ENCODE data around the gene WDR6. TPM values are rescaled to one million over a fixed set of nuclear protein-coding genes. Genes with fewer than 3 reads are reported as not detected.

The WDR6 gene
- total RNA-seq, 1 donor from 2014 or later = 151 TPM

DNA sequence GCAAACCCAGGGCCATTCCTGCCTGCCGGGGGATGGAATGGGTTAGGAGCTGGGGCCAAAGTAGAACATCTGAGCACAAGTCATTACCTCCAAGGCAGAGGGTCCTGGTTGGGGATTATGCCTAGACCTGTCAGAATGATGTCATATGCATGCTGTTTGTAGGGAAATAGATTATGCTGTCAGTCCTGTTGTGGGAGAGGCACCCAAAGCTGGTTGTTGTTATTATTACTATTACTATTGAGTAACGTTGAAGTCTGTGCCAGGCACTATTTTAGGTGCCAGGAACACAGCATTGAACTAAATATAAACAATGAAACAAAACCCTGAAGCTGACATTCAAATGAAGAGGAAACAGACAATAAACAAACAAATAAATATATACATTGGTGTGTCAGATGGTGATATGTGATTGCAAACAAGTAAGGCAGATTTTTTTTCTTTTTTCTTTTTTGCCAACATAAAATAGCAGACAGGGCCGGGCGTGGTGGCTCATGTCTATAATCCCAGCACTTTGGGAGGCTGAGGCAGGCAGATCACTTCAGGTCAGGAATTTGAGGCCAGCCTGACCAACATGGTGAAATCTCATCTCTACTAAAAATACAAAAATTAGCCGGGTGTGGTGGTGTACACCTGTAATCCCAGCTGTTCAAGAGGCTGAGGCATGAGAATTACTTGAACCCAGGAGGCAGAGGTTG is 15.2 kb upstream of the WDR6 start:
- intact Hi-C loops (cut with micrococcal nuclease) = no loop called here

DNA sequence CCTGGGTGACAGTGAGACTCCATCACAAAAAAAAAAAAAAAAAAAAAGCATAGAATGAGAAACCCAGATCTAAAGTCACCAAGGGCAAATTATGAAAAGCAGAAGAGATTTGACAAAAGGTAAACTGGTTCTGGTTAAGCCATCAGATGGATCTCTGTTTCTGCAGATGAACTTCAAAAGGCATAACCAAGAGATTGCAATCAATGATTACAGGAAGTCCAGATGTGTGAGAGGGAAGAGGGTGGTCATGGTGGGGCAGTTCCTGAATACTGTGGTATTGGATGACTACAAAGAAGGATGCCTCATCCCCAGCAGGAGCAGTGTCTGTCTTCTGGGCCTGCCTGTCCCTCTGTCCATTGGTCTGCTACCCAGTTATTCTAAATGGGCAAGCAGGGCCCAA is 13.4 kb upstream of the WDR6 start:
- intact Hi-C loops (cut with micrococcal nuclease) = no loop called here

DNA sequence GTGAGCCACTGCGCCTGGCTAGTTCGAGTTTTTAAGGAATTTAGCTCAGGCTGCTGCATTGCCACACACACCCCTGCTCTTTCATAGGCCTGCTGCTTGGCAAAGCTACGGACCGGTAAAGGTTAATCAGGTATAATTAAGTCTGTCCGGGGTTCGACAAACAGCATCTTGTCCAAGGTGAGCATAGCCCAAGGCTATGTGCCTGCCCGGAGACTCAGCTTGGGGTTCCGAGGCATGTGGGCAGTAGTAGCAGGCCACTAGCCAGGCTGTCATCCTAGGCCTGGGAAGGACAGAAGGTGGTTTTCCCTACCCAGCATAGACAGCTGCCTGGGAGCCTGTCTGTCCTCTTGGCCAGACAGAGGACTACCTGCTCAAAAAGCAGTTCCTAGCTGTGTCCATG is 10.6 kb upstream of the WDR6 start:
- intact Hi-C loops (cut with micrococcal nuclease) = no loop called here

DNA sequence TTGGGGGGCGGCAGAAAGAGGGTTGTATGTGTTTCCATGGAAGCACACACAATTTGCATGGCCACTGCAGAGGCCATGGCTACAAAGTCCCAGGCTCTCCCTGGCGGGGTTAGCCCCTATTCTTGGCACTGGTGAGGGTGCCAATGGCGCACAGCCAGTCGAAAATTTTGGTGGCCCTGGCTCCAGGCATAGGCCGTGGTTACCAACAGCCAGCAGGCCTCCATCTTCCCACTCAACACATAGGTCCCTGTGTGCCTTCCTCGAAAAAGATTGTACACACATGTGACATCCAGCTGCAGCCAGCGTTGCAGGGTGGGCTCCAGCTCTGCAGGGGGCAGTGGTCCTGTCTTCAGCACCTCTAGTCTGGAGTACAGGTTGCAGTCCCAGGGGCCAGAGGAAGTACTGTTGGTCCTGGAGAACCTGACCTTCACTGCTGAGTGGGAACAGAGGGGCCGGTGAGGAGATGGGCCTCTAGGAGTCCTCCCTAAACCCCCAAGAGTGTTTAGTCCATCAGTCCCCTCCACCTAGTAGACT is 10.0 kb upstream of the WDR6 start:
- intact Hi-C loops (cut with micrococcal nuclease) = no loop called here

DNA sequence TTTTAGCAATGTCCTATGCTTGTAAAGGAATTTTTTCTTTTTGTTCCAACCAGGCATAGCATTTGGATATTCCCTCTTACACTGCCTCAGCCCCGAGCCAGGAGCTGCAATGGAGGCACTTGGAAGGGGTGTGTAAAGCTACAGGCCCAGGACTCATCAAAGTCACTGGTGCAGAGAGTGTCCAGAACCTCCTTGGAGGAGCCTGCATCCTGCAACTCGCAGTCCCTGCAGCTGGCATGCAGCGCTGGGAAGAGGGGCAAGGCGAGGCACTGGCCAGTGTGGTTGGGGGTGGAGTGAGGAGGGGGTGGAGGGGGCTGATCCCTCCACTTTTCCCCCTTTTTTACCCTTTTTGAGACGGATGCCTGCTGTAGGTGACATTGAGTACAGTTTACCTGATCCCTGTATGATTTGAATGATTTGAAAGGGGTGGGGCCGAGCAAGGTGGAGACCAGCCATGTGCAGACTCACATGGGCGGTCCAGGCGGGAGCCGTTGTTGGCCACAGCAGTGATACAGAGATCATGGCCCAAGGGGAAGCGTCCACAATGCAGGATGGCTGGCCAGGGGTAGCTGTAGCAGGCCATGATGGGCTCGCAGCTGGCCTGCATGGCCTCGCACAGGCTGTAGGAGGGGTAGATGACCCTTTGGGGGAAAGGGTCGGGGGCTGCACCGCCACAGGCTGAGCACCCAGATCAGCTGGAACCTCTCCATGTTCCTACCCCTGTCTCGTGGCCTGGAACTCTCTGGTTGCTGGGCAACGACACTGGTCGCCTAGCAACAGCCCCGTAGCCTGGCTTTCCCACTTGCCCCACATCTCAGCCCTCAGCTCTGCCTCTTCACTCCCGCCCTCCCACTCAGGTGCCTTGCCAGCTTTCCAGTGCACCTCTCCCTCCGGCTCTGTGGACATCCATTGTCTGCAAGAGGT is 9.2 kb upstream of the WDR6 start:
- intact Hi-C loops (cut with micrococcal nuclease) = no loop called here

DNA sequence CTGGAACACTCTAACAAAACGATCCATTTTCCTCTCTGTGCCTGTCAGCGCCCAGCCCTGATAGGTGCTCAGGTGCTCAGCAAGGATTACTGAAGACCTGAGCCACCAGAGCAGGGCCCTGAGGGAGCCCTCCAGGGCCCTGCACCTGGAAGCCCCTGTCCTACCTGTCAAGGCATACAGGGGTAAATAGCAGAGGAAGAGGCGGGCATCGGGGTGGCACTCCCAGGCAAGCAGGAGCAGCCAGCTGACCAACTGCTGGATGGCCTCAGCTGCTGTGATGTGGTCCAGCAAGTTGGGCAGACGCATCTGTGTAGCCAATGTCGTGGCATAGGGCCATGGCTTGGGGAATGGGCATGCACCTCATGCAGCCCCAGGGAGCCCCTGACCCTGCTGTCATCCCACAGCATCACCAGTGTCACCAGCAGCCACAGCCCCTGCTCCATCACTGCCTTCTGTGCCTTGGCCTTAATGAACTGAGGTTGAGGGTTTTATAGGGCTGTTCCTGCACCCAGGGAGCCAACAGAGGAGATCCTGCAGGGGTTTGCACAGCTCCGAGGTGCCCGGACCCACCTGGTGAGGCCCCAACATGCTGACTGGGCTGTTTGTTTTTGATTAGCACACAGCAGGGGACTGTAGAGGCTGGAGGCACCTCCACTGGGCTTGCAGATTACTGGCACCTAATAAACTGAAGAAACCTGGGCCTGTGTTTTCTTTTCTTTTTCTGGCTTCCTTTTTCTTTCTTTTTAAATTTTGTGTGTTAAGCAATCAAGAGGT is 7.9 kb upstream of the WDR6 start:
- intact Hi-C loops (cut with micrococcal nuclease) = no loop called here

DNA sequence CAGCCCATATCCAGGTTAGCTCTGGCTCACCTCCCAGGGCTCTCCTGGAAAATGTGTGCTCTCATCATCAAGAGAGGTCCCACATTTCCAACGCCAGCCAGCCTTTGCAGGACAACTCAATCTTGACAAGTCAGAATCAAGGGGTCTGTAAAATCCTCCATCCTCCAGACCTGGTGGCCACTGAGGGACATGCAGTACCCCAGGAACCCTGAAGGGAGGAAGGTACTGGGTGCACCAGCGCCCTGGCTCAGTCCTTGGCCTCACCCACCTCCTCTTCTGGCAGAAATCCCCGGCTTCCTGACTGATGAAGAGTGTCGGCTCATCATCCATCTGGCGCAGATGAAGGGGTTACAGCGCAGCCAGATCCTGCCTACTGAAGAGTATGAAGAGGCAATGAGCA is 6.0 kb upstream of the WDR6 start:
- intact Hi-C loops (cut with micrococcal nuclease) = loop anchor here (10.0 kb wide), 1 partner anchor 526 kb away; no protein-coding TSS in a partner anchor

DNA sequence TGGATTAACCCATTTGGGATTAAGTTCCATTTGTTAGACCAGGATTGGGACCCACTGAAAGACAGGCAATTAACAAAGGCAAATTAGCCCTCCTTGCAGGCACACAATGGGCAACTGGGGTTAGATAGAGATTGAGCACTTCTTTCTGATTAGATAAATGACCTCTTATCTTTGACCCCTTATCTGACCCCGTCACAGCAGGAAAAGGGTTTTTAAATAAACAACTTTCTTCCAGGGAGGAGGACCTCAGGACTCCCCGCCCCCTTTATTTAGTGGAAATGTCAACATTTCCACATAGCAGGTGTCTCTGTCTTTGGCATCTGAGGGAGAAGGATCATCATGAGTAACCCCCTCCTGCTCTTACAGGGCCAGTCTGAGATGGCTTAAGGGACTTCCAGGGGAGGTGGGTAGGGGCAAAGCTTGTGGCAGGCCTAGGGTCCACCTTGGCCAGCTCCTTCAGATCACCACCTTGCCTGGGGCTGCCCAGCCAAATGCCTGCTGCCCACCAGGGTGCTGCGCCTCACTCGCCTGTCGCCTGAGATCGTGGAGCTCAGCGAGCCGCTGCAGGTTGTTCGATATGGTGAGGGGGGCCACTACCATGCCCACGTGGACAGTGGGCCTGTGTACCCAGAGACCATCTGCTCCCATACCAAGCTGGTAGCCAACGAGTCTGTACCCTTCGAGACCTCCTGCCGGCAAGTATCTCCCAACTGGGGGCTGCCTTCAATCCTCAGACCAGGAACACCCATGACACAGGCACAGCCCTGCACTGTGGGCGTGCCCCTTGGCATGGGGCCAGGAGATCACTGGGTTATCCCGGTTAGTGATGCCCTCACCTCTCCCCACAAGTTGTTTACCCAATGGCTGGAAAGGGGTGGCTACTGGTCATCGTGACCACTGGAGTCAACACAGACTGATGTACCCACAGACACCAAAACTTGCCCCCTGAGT is 2.6 kb upstream of the WDR6 start:
- intact Hi-C loops (cut with micrococcal nuclease) = loop anchor here (5.0 to 10.0 kb wide), 6 partner anchors 342 to 933 kb away; partner anchors contain the start of genes APEH, CELSR3, RHOA and TCTA

DNA sequence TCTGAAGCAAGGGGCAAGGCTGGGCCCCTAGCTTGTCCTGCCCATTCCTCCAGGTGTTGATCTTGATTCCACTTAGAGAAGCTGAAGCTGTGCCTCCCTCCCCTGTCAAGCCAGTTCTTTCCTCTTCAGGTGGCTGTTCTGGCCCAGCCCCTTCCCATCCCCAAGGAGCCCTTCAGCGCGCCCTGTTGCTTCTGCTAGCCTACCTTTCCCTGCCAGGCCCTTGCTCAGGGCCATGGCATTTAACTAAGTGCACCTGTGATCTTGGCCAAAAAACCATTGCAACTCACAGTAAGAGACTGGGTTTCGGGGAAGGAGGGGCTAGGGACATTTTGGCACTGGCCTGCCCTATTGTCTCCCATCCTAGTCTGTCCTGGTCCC is 1.9 kb upstream of the WDR6 start:
- intact Hi-C loops (cut with micrococcal nuclease) = loop anchor here (5.0 to 10.0 kb wide), 6 partner anchors 343 to 932 kb away; partner anchors contain the start of genes APEH, CELSR3, RHOA and TCTA

DNA sequence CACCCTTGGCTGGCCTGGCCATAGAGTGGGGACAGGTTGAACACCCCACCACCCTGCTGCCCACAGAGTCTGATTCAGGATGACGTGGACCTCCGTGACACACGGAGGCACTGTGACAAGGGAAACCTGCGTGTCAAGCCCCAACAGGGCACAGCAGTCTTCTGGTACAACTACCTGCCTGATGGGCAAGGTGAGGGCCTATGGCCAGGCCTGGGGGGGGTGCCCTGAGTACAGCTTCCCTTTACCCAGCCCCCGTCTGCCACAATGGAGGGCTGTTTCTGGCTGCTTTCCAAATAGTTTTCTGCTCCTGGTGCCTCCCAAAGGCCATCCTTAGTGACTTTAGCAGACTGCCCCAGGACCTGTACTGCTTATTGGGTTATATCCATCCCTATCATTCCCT is 1.2 kb upstream of the WDR6 start:
- intact Hi-C loops (cut with micrococcal nuclease) = loop anchor here (2.0 to 10.0 kb wide), 7 partner anchors 87 to 931 kb away; partner anchors contain the start of genes APEH, ARIH2, CELSR3 and RHOA

DNA sequence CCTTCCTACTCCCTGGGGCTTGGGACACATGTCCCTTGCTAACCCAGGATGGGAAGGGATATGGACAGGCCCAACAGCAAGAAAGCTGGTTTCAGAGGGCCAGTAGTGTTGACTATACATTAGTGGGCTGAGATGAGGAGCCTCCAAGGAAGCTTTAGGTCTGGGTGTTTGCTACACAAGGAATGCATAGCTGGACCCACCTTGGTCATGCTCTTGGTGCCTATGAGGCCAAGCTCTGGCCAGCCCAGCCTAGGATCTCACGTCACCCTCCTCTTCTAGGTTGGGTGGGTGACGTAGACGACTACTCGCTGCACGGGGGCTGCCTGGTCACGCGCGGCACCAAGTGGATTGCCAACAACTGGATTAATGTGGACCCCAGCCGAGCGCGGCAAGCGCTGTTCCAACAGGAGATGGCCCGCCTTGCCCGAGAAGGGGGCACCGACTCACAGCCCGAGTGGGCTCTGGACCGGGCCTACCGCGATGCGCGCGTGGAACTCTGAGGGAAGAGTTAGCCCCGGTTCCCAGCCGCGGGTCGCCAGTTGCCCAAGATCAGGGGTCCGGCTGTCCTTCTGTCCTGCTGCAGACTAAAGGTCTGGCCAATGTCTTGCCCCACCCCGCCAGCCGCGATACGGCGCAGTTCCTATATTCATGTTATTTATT is 653 bp upstream of the WDR6 start:
- intact Hi-C loops (cut with micrococcal nuclease) = loop anchor here (1.0 to 10.0 kb wide), 14 partner anchors 15 to 931 kb away; partner anchors contain the start of genes APEH, ARIH2, CELSR3 and IMPDH2

DNA sequence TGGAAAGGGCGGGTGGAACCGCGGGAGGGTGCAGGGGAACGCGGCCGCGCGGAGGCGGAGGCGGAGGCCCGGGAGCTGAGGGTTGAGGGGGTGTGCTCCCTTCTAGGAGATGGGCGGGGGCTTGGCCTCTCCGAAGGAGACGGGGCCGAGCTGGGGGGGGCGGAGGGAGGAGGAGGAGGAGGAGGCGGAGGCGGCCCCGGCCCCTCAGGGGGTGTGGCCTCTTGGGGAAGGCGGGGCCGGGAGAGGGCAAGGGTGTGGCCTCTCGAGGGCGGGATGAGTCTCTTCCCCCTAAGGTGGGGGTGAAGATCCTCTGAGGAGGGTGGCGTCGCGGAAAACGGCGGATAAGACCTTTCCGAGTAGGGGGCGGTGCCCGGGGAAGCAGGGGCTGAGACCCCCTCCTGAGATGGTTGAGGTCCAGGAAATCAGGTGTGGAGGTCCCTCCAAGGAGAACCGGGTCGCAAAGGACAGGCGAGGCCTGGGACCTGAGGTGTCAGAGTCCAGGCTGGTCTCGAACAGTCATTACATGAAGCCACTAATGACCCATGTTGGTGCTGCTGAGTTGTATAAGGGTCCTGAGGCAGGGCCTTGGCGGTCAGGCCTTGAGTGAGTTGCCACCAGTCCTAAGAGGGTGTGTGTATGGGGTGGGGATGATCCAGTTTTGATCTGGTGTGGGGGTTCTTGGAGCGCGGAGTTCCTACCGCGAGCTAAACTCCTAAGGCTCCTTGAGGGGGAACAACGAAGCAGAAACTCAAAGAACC is 759 bp downstream of the WDR6 start:
- intact Hi-C loops (cut with micrococcal nuclease) = loop anchor here (1.0 to 10.0 kb wide), 15 partner anchors 13 to 929 kb away; partner anchors contain the start of genes APEH, ARIH2, CELSR3 and IMPDH2

DNA sequence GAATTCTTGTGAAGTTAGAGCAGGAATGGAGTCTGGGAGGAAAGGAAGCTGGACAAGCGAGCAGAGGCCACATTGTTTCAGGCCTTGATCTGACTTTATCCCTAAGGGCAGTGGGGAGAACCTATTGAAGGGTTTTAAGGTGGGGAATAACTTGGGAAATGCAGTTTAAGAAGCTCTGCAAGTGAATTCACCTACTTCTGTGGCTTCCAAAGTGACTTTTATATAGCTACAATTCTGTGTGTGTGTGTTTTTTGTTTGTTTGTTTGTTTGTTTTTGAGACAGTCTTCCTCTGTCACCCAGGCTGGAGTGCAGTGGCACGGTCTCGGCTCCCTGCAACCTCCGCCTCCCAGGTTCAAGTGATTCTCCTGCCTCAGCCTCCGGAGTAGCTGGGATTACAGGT is 1.4 kb downstream of the WDR6 start:
- intact Hi-C loops (cut with micrococcal nuclease) = loop anchor here (1.0 to 10.0 kb wide), 7 partner anchors 112 to 929 kb away; partner anchors contain the start of genes APEH, CELSR3, RHOA and TCTA

DNA sequence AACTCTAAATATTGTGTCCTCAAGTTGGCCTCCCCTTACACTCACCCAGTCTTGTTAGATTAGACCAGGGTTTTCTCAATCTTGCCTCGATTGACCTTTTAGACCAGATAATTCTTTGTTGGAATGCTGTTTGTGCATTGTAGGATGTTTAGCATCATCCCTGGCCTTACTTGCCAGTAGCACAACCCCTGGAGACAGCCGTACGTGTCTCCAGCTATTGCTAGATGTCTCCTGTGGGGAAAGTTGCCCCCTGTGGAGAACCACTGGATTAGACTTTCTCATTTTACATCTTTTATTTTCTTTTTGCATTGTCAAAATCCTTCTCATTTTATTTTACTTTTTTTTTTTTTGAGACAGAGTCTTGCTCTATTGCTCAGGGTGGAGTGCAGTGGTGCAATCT is 2.2 kb downstream of the WDR6 start:
- intact Hi-C loops (cut with micrococcal nuclease) = loop anchor here (5.0 to 10.0 kb wide), 6 partner anchors 347 to 928 kb away; partner anchors contain the start of genes APEH, CELSR3, RHOA and TCTA

DNA sequence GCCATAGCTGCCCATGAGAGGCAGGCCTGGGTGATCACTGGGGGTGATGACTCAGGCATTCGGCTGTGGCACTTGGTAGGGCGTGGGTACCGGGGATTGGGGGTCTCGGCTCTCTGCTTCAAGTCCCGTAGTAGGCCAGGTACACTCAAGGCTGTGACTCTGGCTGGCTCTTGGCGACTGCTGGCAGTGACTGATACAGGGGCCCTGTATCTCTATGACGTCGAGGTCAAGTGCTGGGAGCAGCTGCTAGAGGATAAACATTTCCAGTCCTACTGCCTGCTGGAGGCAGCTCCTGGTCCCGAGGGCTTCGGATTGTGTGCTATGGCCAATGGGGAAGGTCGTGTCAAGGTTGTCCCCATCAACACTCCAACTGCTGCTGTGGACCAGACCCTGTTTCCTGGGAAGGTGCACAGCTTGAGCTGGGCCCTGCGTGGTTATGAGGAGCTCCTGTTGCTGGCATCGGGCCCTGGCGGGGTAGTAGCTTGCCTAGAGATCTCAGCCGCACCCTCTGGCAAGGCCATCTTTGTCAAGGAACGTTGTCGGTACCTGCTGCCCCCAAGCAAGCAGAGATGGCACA is 5.3 kb downstream of the WDR6 start:
- intact Hi-C loops (cut with micrococcal nuclease) = no loop called here

DNA sequence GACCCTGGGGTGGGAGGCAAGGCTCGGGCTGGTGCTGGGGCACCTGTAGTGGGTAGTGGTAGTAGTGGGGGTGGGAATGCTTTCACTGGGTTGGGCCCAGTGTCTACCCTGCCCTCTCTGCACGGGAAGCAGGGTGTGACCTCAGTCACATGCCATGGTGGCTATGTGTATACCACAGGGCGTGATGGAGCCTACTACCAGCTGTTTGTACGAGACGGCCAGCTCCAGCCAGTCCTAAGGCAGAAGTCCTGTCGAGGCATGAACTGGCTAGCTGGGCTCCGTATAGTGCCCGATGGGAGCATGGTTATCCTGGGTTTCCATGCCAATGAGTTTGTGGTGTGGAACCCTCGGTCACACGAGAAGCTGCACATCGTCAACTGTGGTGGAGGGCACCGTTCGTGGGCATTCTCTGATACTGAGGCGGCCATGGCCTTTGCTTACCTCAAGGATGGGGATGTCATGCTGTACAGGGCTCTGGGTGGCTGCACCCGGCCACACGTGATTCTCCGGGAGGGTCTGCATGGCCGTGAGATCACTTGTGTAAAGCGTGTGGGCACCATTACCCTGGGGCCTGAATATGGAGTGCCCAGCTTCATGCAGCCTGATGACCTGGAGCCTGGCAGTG is 6.0 kb downstream of the WDR6 start:
- intact Hi-C loops (cut with micrococcal nuclease) = no loop called here

Measured in T-helper 1 cell treated with Interleukin-12 subunit alpha and Interleukin-12 subunit beta and Interleukin-4 antibody, amounts not matched to agents 30 ng/mL and 1 ng/mL, for 36 hours (primary cell).